ENCODE results near the gene OR12D1.

OR12D1 gene

GRCh38 chr6:29395331-29395730 is 19.4 kb upstream of the OR12D1 start, which contains the start of gene OR12D2:
Gene OR12D2 (plus strand): TSS chr6:29395631. CDS start chr6:29396700, 1,069 bp downstream.
- TF ChIP-seq FOXM1 (IDR thresholded peaks at IDR 0.05; ENCODE audit: borderline replicate concordance, low read depth) = no peak
- TF ChIP-seq, protein P1, sequence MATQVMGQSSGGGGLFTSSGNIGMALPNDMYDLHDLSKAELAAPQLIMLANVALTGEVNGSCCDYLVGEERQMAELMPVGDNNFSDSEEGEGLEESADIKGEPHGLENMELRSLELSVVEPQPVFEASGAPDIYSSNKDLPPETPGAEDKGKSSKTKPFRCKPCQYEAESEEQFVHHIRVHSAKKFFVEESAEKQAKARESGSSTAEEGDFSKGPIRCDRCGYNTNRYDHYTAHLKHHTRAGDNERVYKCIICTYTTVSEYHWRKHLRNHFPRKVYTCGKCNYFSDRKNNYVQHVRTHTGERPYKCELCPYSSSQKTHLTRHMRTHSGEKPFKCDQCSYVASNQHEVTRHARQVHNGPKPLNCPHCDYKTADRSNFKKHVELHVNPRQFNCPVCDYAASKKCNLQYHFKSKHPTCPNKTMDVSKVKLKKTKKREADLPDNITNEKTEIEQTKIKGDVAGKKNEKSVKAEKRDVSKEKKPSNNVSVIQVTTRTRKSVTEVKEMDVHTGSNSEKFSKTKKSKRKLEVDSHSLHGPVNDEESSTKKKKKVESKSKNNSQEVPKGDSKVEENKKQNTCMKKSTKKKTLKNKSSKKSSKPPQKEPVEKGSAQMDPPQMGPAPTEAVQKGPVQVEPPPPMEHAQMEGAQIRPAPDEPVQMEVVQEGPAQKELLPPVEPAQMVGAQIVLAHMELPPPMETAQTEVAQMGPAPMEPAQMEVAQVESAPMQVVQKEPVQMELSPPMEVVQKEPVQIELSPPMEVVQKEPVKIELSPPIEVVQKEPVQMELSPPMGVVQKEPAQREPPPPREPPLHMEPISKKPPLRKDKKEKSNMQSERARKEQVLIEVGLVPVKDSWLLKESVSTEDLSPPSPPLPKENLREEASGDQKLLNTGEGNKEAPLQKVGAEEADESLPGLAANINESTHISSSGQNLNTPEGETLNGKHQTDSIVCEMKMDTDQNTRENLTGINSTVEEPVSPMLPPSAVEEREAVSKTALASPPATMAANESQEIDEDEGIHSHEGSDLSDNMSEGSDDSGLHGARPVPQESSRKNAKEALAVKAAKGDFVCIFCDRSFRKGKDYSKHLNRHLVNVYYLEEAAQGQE (IDR thresholded peaks at IDR 0.05; ENCODE audit: low read depth) = no peak

DNA sequence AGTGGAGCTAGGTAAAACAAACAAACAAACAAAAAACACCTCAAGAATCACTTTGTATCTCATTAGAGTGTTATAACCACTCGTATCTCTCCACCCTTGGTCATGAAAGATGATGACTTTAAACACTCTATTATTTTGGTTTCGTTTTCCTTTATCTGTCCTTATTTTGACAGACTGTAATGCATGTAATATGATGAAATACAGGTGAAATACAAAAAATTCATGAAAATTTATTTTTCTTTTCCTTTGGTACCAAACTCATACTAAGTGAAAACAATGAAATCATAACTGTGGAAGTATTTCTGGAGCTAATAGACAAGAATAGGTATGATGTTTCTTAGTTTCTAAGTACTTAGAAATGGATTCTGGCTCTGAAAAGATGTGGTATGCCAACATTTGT is 15.2 kb upstream of the OR12D1 start:
- TF ChIP-seq FOXM1 (IDR thresholded peaks at IDR 0.05; ENCODE audit: borderline replicate concordance, low read depth) (no peak), ZBTB7A (IDR thresholded peaks at IDR 0.05; ENCODE audit: low read depth) (no peak), TAF1 (IDR thresholded peaks at IDR 0.05; ENCODE audit: low read depth) (no peak), EP300 (IDR thresholded peaks at IDR 0.05; ENCODE audit: borderline replicate concordance) (no peak), MAX (IDR thresholded peaks at IDR 0.05) (no peak), TCF12 (IDR thresholded peaks at IDR 0.05; ENCODE audit: low read depth) (no peak), CEBPB (IDR thresholded peaks at IDR 0.05) (no peak), NFIC (IDR thresholded peaks at IDR 0.05) (no peak), YY1 (IDR thresholded peaks at IDR 0.05; ENCODE audit: low read depth) (no peak), RAD21 (IDR thresholded peaks at IDR 0.05; ENCODE audit: low read depth) (no peak), CREB1 (IDR thresholded peaks at IDR 0.05; ENCODE audit: low read depth) (no peak), TEAD4 (IDR thresholded peaks at IDR 0.05) (no peak), EGR1 (IDR thresholded peaks at IDR 0.05) (no peak)
- TF ChIP-seq, protein P1 (IDR thresholded peaks at IDR 0.05; ENCODE audit: low read depth) = no peak
- TF ChIP-seq, protein P2, sequence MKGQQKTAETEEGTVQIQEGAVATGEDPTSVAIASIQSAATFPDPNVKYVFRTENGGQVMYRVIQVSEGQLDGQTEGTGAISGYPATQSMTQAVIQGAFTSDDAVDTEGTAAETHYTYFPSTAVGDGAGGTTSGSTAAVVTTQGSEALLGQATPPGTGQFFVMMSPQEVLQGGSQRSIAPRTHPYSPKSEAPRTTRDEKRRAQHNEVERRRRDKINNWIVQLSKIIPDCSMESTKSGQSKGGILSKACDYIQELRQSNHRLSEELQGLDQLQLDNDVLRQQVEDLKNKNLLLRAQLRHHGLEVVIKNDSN (IDR thresholded peaks at IDR 0.05) = no peak

DNA sequence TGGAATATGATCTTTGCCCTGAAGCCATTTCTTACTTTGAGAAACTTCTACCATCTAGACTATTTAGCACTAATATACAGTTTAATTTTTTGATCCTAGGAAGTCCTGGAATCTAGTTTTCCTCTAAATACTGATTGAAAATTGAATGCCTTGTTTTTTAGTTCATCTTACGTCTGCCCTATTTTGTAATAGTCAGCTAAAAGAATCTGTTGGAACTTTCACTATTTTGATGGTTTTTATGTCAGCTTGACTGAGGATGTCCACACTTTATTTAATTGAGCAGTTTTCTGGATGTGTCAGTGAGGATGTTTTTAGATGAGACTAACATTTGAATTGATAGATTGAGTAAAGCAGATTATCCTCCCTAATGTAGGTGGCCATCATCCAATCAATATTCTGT is 10.9 kb upstream of the OR12D1 start:
- TF ChIP-seq NFIC (IDR thresholded peaks at IDR 0.05) (no peak), TCF12 (IDR thresholded peaks at IDR 0.05; ENCODE audit: low read depth) (no peak)
- TF ChIP-seq, protein P2 (IDR thresholded peaks at IDR 0.05) = no peak

DNA sequence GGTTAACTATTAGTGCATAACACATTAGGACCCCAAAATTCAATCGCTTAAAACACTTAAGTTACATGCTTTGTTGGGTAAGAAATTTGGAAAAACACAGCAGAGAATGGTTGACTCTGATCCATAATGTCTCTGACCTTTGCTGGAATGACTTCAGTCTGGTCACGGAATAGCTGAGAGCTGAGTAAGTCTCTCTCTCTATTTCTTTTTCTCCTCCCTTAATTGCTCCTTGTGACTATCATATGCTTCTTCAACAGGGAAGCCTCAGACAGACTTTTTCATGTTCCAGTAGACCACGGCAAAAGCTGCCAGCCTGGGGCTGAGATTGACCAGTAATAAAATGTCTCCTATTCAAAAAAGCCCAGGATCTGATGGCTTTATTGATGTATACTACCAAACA is 4.8 kb downstream of the OR12D1 start:
- TF ChIP-seq CREB1 (IDR thresholded peaks at IDR 0.05; ENCODE audit: low read depth) = no peak
- TF ChIP-seq, protein P2 (IDR thresholded peaks at IDR 0.05) = no peak
- TF ChIP-seq TAF1 (IDR thresholded peaks at IDR 0.05; ENCODE audit: low read depth) = no peak
- TF ChIP-seq ZBTB7A (IDR thresholded peaks at IDR 0.05; ENCODE audit: low read depth) = no peak
- TF ChIP-seq NFIC (IDR thresholded peaks at IDR 0.05) = no peak
- TF ChIP-seq TCF12 (IDR thresholded peaks at IDR 0.05; ENCODE audit: low read depth) = no peak
- TF ChIP-seq EP300 (IDR thresholded peaks at IDR 0.05; ENCODE audit: borderline replicate concordance) = no peak
- TF ChIP-seq, protein P1 (IDR thresholded peaks at IDR 0.05; ENCODE audit: low read depth) = no peak
- no peak for TF ChIP-seq CEBPB (IDR thresholded peaks at IDR 0.05)
- no peak for TF ChIP-seq EGR1 (IDR thresholded peaks at IDR 0.05)
- no peak for TF ChIP-seq MAX (IDR thresholded peaks at IDR 0.05)
- no peak for TF ChIP-seq YY1 (IDR thresholded peaks at IDR 0.05; ENCODE audit: low read depth)
- TF ChIP-seq RAD21 (IDR thresholded peaks at IDR 0.05; ENCODE audit: low read depth) = no peak
- TF ChIP-seq FOXM1 (IDR thresholded peaks at IDR 0.05; ENCODE audit: borderline replicate concordance, low read depth) = no peak
- TF ChIP-seq TEAD4 (IDR thresholded peaks at IDR 0.05) = no peak

Measured in Ishikawa (cell line).